GM19455 (cell line): ENCODE data around the gene BAG5.
"Not testable (repeated sequence)": the region's sequence is repeated elsewhere in the genome, so short reads cannot be mapped to it uniquely, and the experiment has no call there.

Experiments
- ATAC-seq: cut with Tn5 transposase; IDR thresholded peaks from one replicate; pipeline ENCODE4 v1.9.1; 2021; ENCODE audit not compliant: unreplicated experiment

Gene BAG5

GRCh38 chr14:103562429-103563225, at the start of gene BAG5, which contains the start of gene COA8:
TSS of gene BAG5 (minus strand) at chr14:103562657. CDS start at chr14:103561164, 1,493 bp downstream.
TSS of gene COA8 (plus strand) at chr14:103562960. CDS start at chr14:103563002, 42 bp downstream.
- peak; percentile 70 for ATAC-seq

- no peak for ATAC-seq
These were observed 48.8 kb upstream of the BAG5 start for GRCh38 chr14:103611215-103611614.

- not testable (repeated sequence) for ATAC-seq
These were observed 46.6 kb upstream of the BAG5 start for GRCh38 chr14:103609081-103609480.

- no peak for ATAC-seq
These were observed 45.4 kb upstream of the BAG5 start for GRCh38 chr14:103607822-103608221.

GRCh38 chr14:103606963-103607668, 44.7 kb upstream of the BAG5 start:
- peak; percentile 81 for ATAC-seq

- no peak for ATAC-seq
These were observed 42.2 kb upstream of the BAG5 start for GRCh38 chr14:103604620-103605019.

GRCh38 chr14:103600503-103600902, 38.0 kb upstream of the BAG5 start:
- no peak for ATAC-seq

GRCh38 chr14:103597623-103598377, 35.3 kb upstream of the BAG5 start:
- no peak for ATAC-seq

GRCh38 chr14:103594265-103594664, 31.8 kb upstream of the BAG5 start:
- ATAC-seq, result no peak

GRCh38 chr14:103593577-103593976, 31.1 kb upstream of the BAG5 start:
- ATAC-seq, result peak; percentile 93

GRCh38 chr14:103584326-103584915, 22.0 kb upstream of the BAG5 start:
- no peak for ATAC-seq

- ATAC-seq, result no peak
These were observed 19.7 kb upstream of the BAG5 start for GRCh38 chr14:103581954-103582703.

- no peak for ATAC-seq
These were observed 18.7 kb upstream of the BAG5 start for GRCh38 chr14:103581206-103581605.

- no peak for ATAC-seq
These were observed 16.1 kb upstream of the BAG5 start for GRCh38 chr14:103578401-103579075.

- ATAC-seq, result no peak
These were observed 14.0 kb upstream of the BAG5 start for GRCh38 chr14:103576371-103577024.

GRCh38 chr14:103574707-103575285, 12.3 kb upstream of the BAG5 start:
- no peak for ATAC-seq

GRCh38 chr14:103574104-103574503, 11.6 kb upstream of the BAG5 start:
- no peak for ATAC-seq

- ATAC-seq, result no peak
These were observed 7.0 kb upstream of the BAG5 start for GRCh38 chr14:103569408-103569807.

GRCh38 chr14:103568952-103569351, 6.5 kb upstream of the BAG5 start:
- no peak for ATAC-seq
